ENCODE data around the gene C1orf198.

C1orf198 gene

GRCh38 chr1:230792691-230793462 lies 75.4 kb downstream of the C1orf198 start:
- Mint-ChIP-seq H3K27ac (no peak overlapping the region), H3K4me3 (no peak overlapping the region), H3K36me3 (no peaks in the 10 kb centered on the region), H3K4me1 (no peaks in the 10 kb centered on the region), H3K9me3 (no peaks in the 10 kb centered on the region), H3K27me3 (peaks cover 21% of the 10 kb centered on the region)
- CTCF ChIA-PET = no interaction called here
- no peak for DNase-seq

GRCh38 chr1:230791986-230792564 lies 76.2 kb downstream of the C1orf198 start:
- Mint-ChIP-seq H3K9me3 (no peaks in the 10 kb centered on the region), H3K4me1 (no peaks in the 10 kb centered on the region), H3K27me3 (peaks cover 21% of the 10 kb centered on the region), H3K4me3 (no peak overlapping the region), H3K27ac (no peak overlapping the region), H3K36me3 (no peaks in the 10 kb centered on the region)
- CTCF ChIA-PET = no interaction called here
- DNase-seq = no peak

- CTCF ChIA-PET = no interaction called here
- Mint-ChIP-seq H3K36me3 (no peaks in the 10 kb centered on the region), H3K9me3 (no peaks in the 10 kb centered on the region), H3K27ac (no peak overlapping the region), H3K4me1 (no peaks in the 10 kb centered on the region), H3K4me3 (no peak overlapping the region), H3K27me3 (peaks cover 21% of the 10 kb centered on the region)
- DNase-seq = no peak
These were observed 78.3 kb downstream of the C1orf198 start for GRCh38 chr1:230790026-230790425.

GRCh38 chr1:230788561-230789275 lies 79.6 kb downstream of the C1orf198 start:
- Mint-ChIP-seq H3K27me3 (peaks cover 21% of the 10 kb centered on the region), H3K27ac (no peak overlapping the region), H3K36me3 (no peaks in the 10 kb centered on the region), H3K9me3 (no peaks in the 10 kb centered on the region), H3K4me1 (no peaks in the 10 kb centered on the region), H3K4me3 (no peak overlapping the region)
- CTCF ChIA-PET = no interaction called here
- DNase-seq = no peak

- Mint-ChIP-seq H3K27ac (no peak overlapping the region), H3K4me1 (no peaks in the 10 kb centered on the region), H3K9me3 (no peaks in the 10 kb centered on the region), H3K4me3 (no peak overlapping the region), H3K36me3 (no peaks in the 10 kb centered on the region), H3K27me3 (peaks cover 16% of the 10 kb centered on the region)
- CTCF ChIA-PET = interaction anchor here (0.6 to 1.1 kb wide), 2 partner anchors 12 to 129 kb away, joined by 3 read pairs; no protein-coding TSS in a partner anchor
- no peak for DNase-seq
These were observed 80.8 kb downstream of the C1orf198 start for GRCh38 chr1:230787471-230787870.

Measured in activated naive CD4-positive, alpha-beta T cell treated with anti-CD3 and anti-CD28 coated beads, Interleukin-2, amount 10 ng/mL, durations not matched to agents 7 days and 5 days (primary cell).